ENCODE results near the gene LMAN1. TPM values are rescaled to one million over a fixed set of nuclear protein-coding genes. Genes with fewer than 3 reads are reported as not detected.

Gene LMAN1
- total RNA-seq, 4 donors from 2014 or later = 122 to 198 (median 170) TPM

DNA sequence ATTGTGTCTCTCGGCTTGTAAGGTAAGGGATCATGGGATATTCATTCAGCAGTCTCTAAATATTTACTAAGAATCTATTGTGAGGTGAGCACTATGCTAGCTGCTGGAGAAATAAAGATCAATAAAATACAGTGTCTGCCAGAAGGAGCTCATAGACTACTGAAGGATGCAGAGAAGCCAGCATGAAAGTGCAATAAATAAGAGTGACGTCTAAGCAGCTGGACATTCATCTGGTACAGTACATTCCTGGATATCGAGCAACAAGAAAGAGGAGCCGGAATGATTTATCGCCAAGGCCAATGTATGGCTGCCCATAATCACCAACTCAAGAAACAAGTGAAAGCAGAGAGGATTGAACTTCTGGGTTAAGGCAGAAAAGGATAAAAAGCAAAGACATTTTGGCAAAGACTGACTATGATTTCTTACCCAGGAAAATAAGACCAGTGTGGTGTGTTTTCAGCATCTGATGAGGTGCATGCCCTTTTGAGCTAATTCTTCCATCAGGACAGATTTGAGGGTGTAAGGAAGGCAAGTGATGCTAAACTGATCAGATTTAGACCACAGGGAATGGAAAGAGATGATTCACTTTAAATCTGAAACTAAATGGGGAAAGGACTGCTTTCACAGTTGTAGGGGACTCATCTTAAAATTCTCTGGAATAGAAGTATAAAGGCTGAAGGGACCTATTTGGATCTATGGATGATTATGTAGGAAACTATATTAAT lies 18.7 kb upstream of the LMAN1 start:
- WGBS, 2 donors = 61 to 80% methylated on average over 5 of the region's 5 CpGs
- Histone ChIP-seq H3K9me3 (no peaks in the 10 kb centered on the region), H3K27ac (no peak overlapping the region), H3K36me3 (no peaks in the 10 kb centered on the region), H3K4me1 (no peaks in the 10 kb centered on the region), H3K4me3 (replicated peaks in 1 of 3) (no peak overlapping the region), H3K27me3 (no peaks in the 10 kb centered on the region)
- no peak for DNase-seq
- intact Hi-C loops (cut with DNase I) = no loop called here
- no peak for TF ChIP-seq POLR2A (IDR thresholded peaks at IDR 0.05)
- TF ChIP-seq, protein P1, sequence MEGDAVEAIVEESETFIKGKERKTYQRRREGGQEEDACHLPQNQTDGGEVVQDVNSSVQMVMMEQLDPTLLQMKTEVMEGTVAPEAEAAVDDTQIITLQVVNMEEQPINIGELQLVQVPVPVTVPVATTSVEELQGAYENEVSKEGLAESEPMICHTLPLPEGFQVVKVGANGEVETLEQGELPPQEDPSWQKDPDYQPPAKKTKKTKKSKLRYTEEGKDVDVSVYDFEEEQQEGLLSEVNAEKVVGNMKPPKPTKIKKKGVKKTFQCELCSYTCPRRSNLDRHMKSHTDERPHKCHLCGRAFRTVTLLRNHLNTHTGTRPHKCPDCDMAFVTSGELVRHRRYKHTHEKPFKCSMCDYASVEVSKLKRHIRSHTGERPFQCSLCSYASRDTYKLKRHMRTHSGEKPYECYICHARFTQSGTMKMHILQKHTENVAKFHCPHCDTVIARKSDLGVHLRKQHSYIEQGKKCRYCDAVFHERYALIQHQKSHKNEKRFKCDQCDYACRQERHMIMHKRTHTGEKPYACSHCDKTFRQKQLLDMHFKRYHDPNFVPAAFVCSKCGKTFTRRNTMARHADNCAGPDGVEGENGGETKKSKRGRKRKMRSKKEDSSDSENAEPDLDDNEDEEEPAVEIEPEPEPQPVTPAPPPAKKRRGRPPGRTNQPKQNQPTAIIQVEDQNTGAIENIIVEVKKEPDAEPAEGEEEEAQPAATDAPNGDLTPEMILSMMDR (IDR thresholded peaks at IDR 0.05) = no peak

DNA sequence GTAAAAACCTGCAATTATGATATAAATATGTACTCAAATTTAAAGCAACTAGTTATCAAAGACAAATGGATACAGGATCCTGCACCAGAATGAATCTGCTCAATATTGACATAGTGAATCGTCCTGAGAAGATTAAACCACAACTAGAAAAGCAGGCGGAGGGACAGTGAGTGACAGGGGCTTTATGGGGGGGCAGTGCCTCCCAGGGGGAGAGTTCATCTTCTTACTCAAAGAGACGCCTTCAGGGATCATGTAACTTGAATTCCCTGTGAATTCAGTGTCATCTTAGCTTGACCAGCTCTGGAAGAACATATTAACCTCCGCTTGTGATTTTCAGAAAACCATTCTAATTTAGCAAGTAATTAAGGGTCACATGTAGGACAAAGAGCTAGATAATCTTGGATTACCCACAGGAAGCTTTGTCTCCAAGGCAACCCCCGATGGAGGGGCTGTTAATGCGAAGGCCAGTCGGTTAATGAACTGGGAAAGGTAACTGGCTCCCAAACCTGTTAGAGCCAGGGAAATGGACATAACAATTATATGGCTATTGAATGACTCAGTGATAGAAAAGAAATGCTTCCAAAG lies 17.4 kb upstream of the LMAN1 start:
- intact Hi-C loops (cut with DNase I) = no loop called here
- 43 to 61% methylated on average over 7 of the region's 7 CpGs for WGBS, 2 donors
- DNase-seq = no peak
- H3K27ac ChIP-seq = no peak overlapping the region
- no peaks in the 10 kb centered on the region for H3K27me3 ChIP-seq
- no peak overlapping the region for H3K4me3 ChIP-seq (replicated peaks in 1 of 3)
- H3K9me3 ChIP-seq = no peaks in the 10 kb centered on the region
- TF ChIP-seq, protein P1 (IDR thresholded peaks at IDR 0.05) = no peak
- H3K36me3 ChIP-seq = no peaks in the 10 kb centered on the region
- no peaks in the 10 kb centered on the region for H3K4me1 ChIP-seq

DNA sequence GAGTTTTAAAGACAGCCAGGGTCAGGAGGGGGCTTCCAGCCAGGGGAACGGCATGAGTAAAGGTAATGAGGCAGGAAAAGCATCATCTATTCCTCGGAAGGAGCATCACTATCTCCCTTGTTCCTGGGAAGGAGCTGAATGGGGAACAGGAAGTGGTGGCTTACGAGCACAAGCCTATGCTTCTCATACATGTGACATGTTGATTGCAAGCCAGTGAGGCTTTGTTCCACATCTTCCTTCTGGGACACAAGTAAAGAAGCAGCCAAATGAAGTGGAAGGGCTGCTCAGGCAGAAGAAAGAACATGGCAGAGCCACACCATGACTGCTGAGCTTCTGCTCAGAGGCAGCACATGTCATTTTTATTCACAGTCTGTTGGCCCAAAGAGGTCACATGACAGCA lies 15.1 kb upstream of the LMAN1 start:
- no peak overlapping the region for H3K27ac ChIP-seq
- no peaks in the 10 kb centered on the region for H3K27me3 ChIP-seq
- DNase-seq = no peak
- no peaks in the 10 kb centered on the region for H3K4me1 ChIP-seq
- H3K9me3 ChIP-seq = no peaks in the 10 kb centered on the region
- TF ChIP-seq, protein P1 (IDR thresholded peaks at IDR 0.05) = no peak
- no peak for TF ChIP-seq POLR2A (IDR thresholded peaks at IDR 0.05)
- intact Hi-C loops (cut with DNase I) = no loop called here
- 77 to 82% methylated on average over 3 of the region's 3 CpGs for WGBS, 2 donors
- H3K36me3 ChIP-seq = no peaks in the 10 kb centered on the region
- no peak overlapping the region for H3K4me3 ChIP-seq (replicated peaks in 1 of 3)

DNA sequence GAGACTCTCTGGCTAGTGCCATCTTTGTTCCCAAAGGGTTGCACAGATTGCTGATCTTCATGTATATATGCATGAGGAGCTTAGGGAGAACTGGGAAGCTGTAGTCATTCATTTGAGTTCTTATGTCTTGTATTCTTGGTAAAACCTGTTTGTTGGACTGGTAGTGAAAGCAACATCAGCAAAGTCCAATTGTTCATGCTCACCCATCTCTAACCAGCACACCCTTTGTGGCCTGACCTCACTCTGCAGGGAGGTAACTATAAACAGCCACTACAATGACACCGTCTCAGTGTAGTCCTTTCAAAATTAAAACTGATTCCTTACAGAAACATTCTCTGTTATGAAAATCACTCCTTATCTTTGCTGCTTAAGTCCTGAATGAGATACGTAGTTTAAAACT lies 13.9 kb upstream of the LMAN1 start:
- Histone ChIP-seq H3K27ac (no peak overlapping the region), H3K9me3 (no peaks in the 10 kb centered on the region), H3K4me3 (replicated peaks in 1 of 3) (no peak overlapping the region), H3K27me3 (no peaks in the 10 kb centered on the region), H3K36me3 (no peaks in the 10 kb centered on the region), H3K4me1 (no peaks in the 10 kb centered on the region)
- WGBS, 2 donors = 79 to 83% methylated on average over 2 of the region's 2 CpGs
- DNase-seq = no peak
- intact Hi-C loops (cut with DNase I) = no loop called here
- TF ChIP-seq, protein P1 (IDR thresholded peaks at IDR 0.05) = no peak
- no peak for TF ChIP-seq POLR2A (IDR thresholded peaks at IDR 0.05)

DNA sequence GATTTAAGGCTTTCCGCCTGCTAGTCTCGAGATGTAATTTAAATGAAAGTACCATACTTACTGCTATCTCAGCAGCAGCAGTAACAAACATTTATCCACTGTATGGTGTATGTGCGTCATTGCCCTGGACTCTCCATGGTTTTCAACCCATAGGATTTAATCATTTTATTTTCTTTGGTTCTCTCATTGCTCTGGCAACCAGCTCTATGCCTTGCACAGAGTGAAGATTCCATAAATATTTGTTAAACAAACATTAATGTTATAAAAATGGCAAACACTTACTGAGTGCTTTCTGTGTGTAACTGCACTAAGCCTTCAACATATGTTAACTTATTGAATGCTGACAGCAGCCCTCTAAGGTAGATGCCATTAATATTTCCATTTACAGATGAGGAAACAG lies 1.3 kb upstream of the LMAN1 start:
- H3K27ac ChIP-seq = no peak overlapping the region
- TF ChIP-seq POLR2A (IDR thresholded peaks at IDR 0.05) = no peak
- TF ChIP-seq, protein P1 (IDR thresholded peaks at IDR 0.05) = no peak
- no peaks in the 10 kb centered on the region for H3K36me3 ChIP-seq
- H3K27me3 ChIP-seq = no peaks in the 10 kb centered on the region
- H3K4me3 ChIP-seq (replicated peaks in 1 of 3) = no peak overlapping the region
- no peak for DNase-seq
- no peaks in the 10 kb centered on the region for H3K9me3 ChIP-seq
- H3K4me1 ChIP-seq = peaks cover 10 to 17% of the 10 kb centered on the region in 2 donors
- 94% methylated on average over 3 of the region's 3 CpGs for WGBS, 2 donors
- intact Hi-C loops (cut with DNase I) = no loop called here

Measured in thyroid gland (tissue), 4 donors.